ENCODE data around the gene PFKP. TPM values are rescaled to one million over a fixed set of nuclear protein-coding genes. Genes with fewer than 3 reads are reported as not detected.

Gene PFKP
- total RNA-seq, 2 experiments from 2014 or later = 32.2 to 38.9 TPM

DNA sequence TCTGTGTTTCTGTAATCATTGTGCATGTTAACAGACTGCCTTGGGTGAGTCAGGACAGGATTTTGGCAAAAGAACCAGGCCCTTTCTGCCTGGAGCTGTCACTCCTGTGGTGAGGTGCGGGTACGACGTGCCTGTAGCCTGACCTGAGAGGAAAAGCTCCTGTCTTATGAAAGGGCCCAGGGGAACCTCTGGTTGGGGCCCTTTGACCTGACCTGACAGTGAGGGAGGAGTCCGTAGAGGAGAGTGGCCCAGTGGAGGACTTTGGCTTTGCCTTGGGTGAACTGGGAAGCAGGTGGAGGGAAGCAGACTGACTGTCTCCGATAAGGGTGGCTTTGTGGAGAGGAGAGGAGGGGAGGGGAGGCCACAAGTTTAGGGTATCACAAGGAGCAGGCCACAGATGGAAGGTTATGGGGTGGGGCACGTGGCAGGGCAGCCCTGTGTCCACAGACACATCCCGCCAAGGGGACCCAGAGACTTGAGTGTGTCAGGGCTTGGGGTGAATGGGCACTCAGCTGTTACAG is 6.9 kb downstream of the PFKP start:
- Mint-ChIP-seq H3K27me3 (no peaks in the 10 kb centered on the region), H3K27ac (no peak overlapping the region), H3K36me3 (ENCODE audit: low read depth) (peaks cover 12% of the 10 kb centered on the region), H3K9me3 (no peaks in the 10 kb centered on the region), H3K4me1 (ENCODE audit: low read depth) (peaks cover 28% of the 10 kb centered on the region), H3K4me3 (no peak overlapping the region)
- ChIA-PET POLR2A (no interaction called here), CTCF (no interaction called here)
- intact Hi-C loops (cut with DNase I, micrococcal nuclease) = no loop called here
- no peak overlapping the region for H3K27ac ChIP-seq (ENCODE audit: low read depth in 1 of 2, low read length in 2 of 2)
- H3K4me1 ChIP-seq (ENCODE audit: insufficient read depth, low read length) = peaks cover 34% of the 10 kb centered on the region
- H3K36me3 ChIP-seq (ENCODE audit: insufficient read depth, low read length) = no peaks in the 10 kb centered on the region
- DNase-seq (no peak), ATAC-seq (ENCODE audit: poor library complexity) (no peak)
- no peak overlapping the region for H3K4me3 ChIP-seq (ENCODE audit: low read length)
- no peaks in the 10 kb centered on the region for H3K9me3 ChIP-seq (ENCODE audit: control insufficient read depth in 1 of 2, insufficient read depth in 1 of 2, low read length in 2 of 2)
- TF ChIP-seq, protein P1, sequence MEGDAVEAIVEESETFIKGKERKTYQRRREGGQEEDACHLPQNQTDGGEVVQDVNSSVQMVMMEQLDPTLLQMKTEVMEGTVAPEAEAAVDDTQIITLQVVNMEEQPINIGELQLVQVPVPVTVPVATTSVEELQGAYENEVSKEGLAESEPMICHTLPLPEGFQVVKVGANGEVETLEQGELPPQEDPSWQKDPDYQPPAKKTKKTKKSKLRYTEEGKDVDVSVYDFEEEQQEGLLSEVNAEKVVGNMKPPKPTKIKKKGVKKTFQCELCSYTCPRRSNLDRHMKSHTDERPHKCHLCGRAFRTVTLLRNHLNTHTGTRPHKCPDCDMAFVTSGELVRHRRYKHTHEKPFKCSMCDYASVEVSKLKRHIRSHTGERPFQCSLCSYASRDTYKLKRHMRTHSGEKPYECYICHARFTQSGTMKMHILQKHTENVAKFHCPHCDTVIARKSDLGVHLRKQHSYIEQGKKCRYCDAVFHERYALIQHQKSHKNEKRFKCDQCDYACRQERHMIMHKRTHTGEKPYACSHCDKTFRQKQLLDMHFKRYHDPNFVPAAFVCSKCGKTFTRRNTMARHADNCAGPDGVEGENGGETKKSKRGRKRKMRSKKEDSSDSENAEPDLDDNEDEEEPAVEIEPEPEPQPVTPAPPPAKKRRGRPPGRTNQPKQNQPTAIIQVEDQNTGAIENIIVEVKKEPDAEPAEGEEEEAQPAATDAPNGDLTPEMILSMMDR (IDR thresholded peaks at IDR 0.05) = no peak
- no peaks in the 10 kb centered on the region for H3K27me3 ChIP-seq (ENCODE audit: control insufficient read depth in 1 of 2, insufficient read depth in 2 of 2, low read length in 2 of 2)

- intact Hi-C loops (cut with DNase I, micrococcal nuclease) = no loop called here
- H3K4me1 Mint-ChIP-seq (ENCODE audit: low read depth) = peaks cover 19% of the 10 kb centered on the region
- no peaks in the 10 kb centered on the region for H3K27me3 Mint-ChIP-seq
- POLR2A ChIA-PET = no interaction called here
- CTCF ChIA-PET = no interaction called here
- Histone ChIP-seq H3K27ac (ENCODE audit: low read depth in 1 of 2, low read length in 2 of 2) (no peak overlapping the region), H3K4me1 (ENCODE audit: insufficient read depth, low read length) (peaks cover 25% of the 10 kb centered on the region), H3K9me3 (ENCODE audit: control insufficient read depth in 1 of 2, insufficient read depth in 1 of 2, low read length in 2 of 2) (no peaks in the 10 kb centered on the region), H3K36me3 (ENCODE audit: insufficient read depth, low read length) (peaks cover 2% of the 10 kb centered on the region), H3K27me3 (ENCODE audit: control insufficient read depth in 1 of 2, insufficient read depth in 2 of 2, low read length in 2 of 2) (no peaks in the 10 kb centered on the region), H3K4me3 (ENCODE audit: low read length) (no peak overlapping the region)
- ATAC-seq (ENCODE audit: poor library complexity) (no peak), DNase-seq (no peak)
- no peaks in the 10 kb centered on the region for H3K9me3 Mint-ChIP-seq
- H3K4me3 Mint-ChIP-seq = no peak overlapping the region
- H3K27ac Mint-ChIP-seq = no peak overlapping the region
- peaks cover 8% of the 10 kb centered on the region for H3K36me3 Mint-ChIP-seq (ENCODE audit: low read depth)
- TF ChIP-seq, protein P1 (IDR thresholded peaks at IDR 0.05) = no peak
Measured at GRCh38 chr10:3074985-3075600, 7.7 kb downstream of the PFKP start.

GRCh38 chr10:3076138-3076537 is 8.8 kb downstream of the PFKP start:
- peaks cover 20% of the 10 kb centered on the region for H3K4me1 Mint-ChIP-seq (ENCODE audit: low read depth)
- intact Hi-C loops (cut with DNase I, micrococcal nuclease) = no loop called here
- POLR2A ChIA-PET = no interaction called here

More at GRCh38 chr10:3076138-3076537, 8.8 kb downstream of the PFKP start:
- Histone ChIP-seq H3K36me3 (ENCODE audit: insufficient read depth, low read length) (peaks cover 2% of the 10 kb centered on the region), H3K4me3 (ENCODE audit: low read length) (no peak overlapping the region), H3K27me3 (ENCODE audit: control insufficient read depth in 1 of 2, insufficient read depth in 2 of 2, low read length in 2 of 2) (no peaks in the 10 kb centered on the region), H3K27ac (ENCODE audit: low read depth in 1 of 2, low read length in 2 of 2) (no peak overlapping the region), H3K4me1 (ENCODE audit: insufficient read depth, low read length) (peaks cover 21% of the 10 kb centered on the region), H3K9me3 (ENCODE audit: control insufficient read depth in 1 of 2, insufficient read depth in 1 of 2, low read length in 2 of 2) (no peaks in the 10 kb centered on the region)
- DNase-seq (no peak), ATAC-seq (ENCODE audit: poor library complexity) (no peak)
- Mint-ChIP-seq H3K27ac (no peak overlapping the region), H3K27me3 (no peaks in the 10 kb centered on the region), H3K4me3 (no peak overlapping the region), H3K9me3 (no peaks in the 10 kb centered on the region), H3K36me3 (ENCODE audit: low read depth) (peaks cover 12% of the 10 kb centered on the region)
- TF ChIP-seq, protein P1 (IDR thresholded peaks at IDR 0.05) = no peak
- CTCF ChIA-PET = no interaction called here

Measured in CD4-positive, alpha-beta T cell (primary cell).